Astrocyte of the cerebellum (primary cell): Measurements from ENCODE around the gene ERRFI1.
A peak's percentile ranks its signal among the peaks of the same experiment; 100 is the strongest.

Experiments used
- DNase-seq: peaks from one replicate; pipeline ENCODE4 v3.0.0-alpha.2; 2011; ENCODE audit warnings: low read depth
- H3K4me3 ChIP-seq: 2 replicates; pipeline ENCODE4 v1.5.1; 2011; ENCODE audit warnings: mild to moderate bottlenecking, low read depth, low read length, moderate library complexity
- CTCF ChIP-seq: IDR thresholded peaks from 2 replicates; pipeline ENCODE4 v1.5.1; 2012; ENCODE audit warnings: low read length, low read depth, moderate library complexity, mild to moderate bottlenecking; ENCODE audit errors: missing control alignments
- in situ Hi-C: cut with HindIII; loops from 2 replicates; pipeline ENCODE4 v1.10.0; 2017; ENCODE audit warnings: low sequenced_read_pairs

Gene ERRFI1

GRCh38 chr1:8024329-8024728 lies 1.8 kb downstream of the ERRFI1 start:
- TF ChIP-seq CTCF = no peak

GRCh38 chr1:8023995-8024313 lies 2.2 kb downstream of the ERRFI1 start:
- peak overlapping the region; percentile 92 for H3K4me3 ChIP-seq
- TF ChIP-seq CTCF = no peak
- in situ Hi-C loops = loop anchor here (25.0 kb wide), 1 partner anchor 112 kb away; no protein-coding TSS in a partner anchor
- DNase-seq = no peak

More at GRCh38 chr1:8024329-8024728, 1.8 kb downstream of the ERRFI1 start:
- in situ Hi-C loops = loop anchor here (25.0 kb wide), 1 partner anchor 112 kb away; no protein-coding TSS in a partner anchor
- H3K4me3 ChIP-seq = peak overlapping the region; percentile 92
- DNase-seq = no peak

GRCh38 chr1:8023287-8023994 lies 2.7 kb downstream of the ERRFI1 start:
- DNase-seq = no peak
- peak overlapping the region; percentile 92 for H3K4me3 ChIP-seq
- no peak for TF ChIP-seq CTCF
- in situ Hi-C loops = loop anchor here (25.0 kb wide), 1 partner anchor 111 kb away; no protein-coding TSS in a partner anchor

GRCh38 chr1:8022395-8023286 lies 3.5 kb downstream of the ERRFI1 start:
- no peak for TF ChIP-seq CTCF
- in situ Hi-C loops = loop anchor here (25.0 kb wide), 1 partner anchor 110 kb away; no protein-coding TSS in a partner anchor
- H3K4me3 ChIP-seq = peak overlapping the region; percentile 92
- no peak for DNase-seq

- in situ Hi-C loops = loop anchor here (25.0 kb wide), 1 partner anchor 109 kb away; no protein-coding TSS in a partner anchor
- DNase-seq = no peak
- no peak for TF ChIP-seq CTCF
- H3K4me3 ChIP-seq = peak overlapping the region; percentile 92
Observed at GRCh38 chr1:8021676-8022266, 4.3 kb downstream of the ERRFI1 start.

- in situ Hi-C loops = loop anchor here (25.0 kb wide), 1 partner anchor 108 kb away; no protein-coding TSS in a partner anchor
- no peak for DNase-seq
- H3K4me3 ChIP-seq = peak overlapping the region; percentile 92
- no peak for TF ChIP-seq CTCF
Observed at GRCh38 chr1:8020032-8020431, 6.1 kb downstream of the ERRFI1 start.
